Liver (tissue), 9 donors: ENCODE measurements around the gene SBK3. TPM values are rescaled to one million over a fixed set of nuclear protein-coding genes. Genes with fewer than 3 reads are reported as not detected.

Experiments
- DNase-seq: peaks from one replicate; pipeline ENCODE4 v3.0.0-alpha.2; 2017; ENCODE audit warnings: low spot score
- H3K27ac ChIP-seq, 2 donors: one replicate each; pipeline ENCODE4 v1.7.0; 2013; ENCODE audit warnings: inconsistent platforms in 2 of 2, low read length in 2 of 2, control low read depth in 1 of 2, low read depth in 1 of 2, mild to moderate bottlenecking in 1 of 2
- H3K27me3 ChIP-seq, 4 donors: one replicate each; pipeline versions ENCODE4 v1.6.1 to v1.7.0; 2013; ENCODE audit warnings: low read length in 3 of 4, inconsistent platforms in 1 of 4, mild to moderate bottlenecking in 1 of 4, moderate library complexity in 1 of 4; ENCODE audit not compliant: control insufficient read depth in 4 of 4, insufficient read depth in 4 of 4
- H3K36me3 ChIP-seq, 4 donors: one replicate each; pipeline versions ENCODE4 v1.6.1 to v1.7.0; 2013; ENCODE audit warnings: low read length in 3 of 4, mild to moderate bottlenecking in 3 of 4, low read depth in 1 of 4, moderate library complexity in 1 of 4; ENCODE audit not compliant: control insufficient read depth in 4 of 4, insufficient read depth in 3 of 4
- H3K4me1 ChIP-seq, 4 donors: one replicate each; pipeline versions ENCODE4 v1.6.1 to v1.7.0; 2013; ENCODE audit warnings: low read length in 3 of 4, mild to moderate bottlenecking in 3 of 4, moderate library complexity in 1 of 4; ENCODE audit not compliant: control insufficient read depth in 4 of 4, insufficient read depth in 4 of 4
- H3K4me3 ChIP-seq, 3 donors: one replicate each; pipeline versions ENCODE4 v1.6.1 to v1.7.0; 2013; ENCODE audit warnings: low read length in 3 of 3, control low read depth in 1 of 3, low read depth in 1 of 3, mild to moderate bottlenecking in 1 of 3
- H3K9ac ChIP-seq, 2 donors: one replicate each; pipeline ENCODE4 v1.7.0; 2013; ENCODE audit warnings: low read length in 2 of 2, mild to moderate bottlenecking in 2 of 2, moderate library complexity in 2 of 2, control low read depth in 1 of 2, low read depth in 1 of 2
- H3K9me3 ChIP-seq, 4 donors: one replicate each; pipeline versions ENCODE4 v1.6.1 to v1.7.0; 2013; ENCODE audit warnings: low read length in 3 of 4; ENCODE audit not compliant: control insufficient read depth in 4 of 4
- ATF3 ChIP-seq: IDR thresholded peaks from 2 replicates; pipeline ENCODE4 v1.6.1; 2016; ENCODE audit warnings: antibody characterized with exemption
- CTCF ChIP-seq: fragments of 150-350 bp; IDR thresholded peaks from 2 replicates; pipeline ENCODE4 v1.5.1; 2017; ENCODE audit warnings: improper control_type of control experiment, low read depth, low read length; ENCODE audit not compliant: missing input control
- EGR1 ChIP-seq, 2 donors: IDR thresholded peaks; 2 replicates each; pipeline ENCODE4 v1.6.1; 2016 to 2018; ENCODE audit warnings: antibody characterized with exemption in 2 of 2, low read depth in 2 of 2
- FOXA1 ChIP-seq: IDR thresholded peaks from 2 replicates; pipeline ENCODE4 v1.6.1; 2016; ENCODE audit warnings: antibody characterized with exemption
- FOXA2 ChIP-seq: IDR thresholded peaks from 2 replicates; pipeline ENCODE4 v1.6.1; 2016; ENCODE audit warnings: antibody characterized with exemption
- GABPA ChIP-seq, 2 donors: IDR thresholded peaks in 1 of 2; conservative IDR thresholded peaks in 1 of 2; 2 replicates each; pipeline ENCODE4 v1.6.1; 2016; ENCODE audit warnings: antibody characterized with exemption in 2 of 2, mild to moderate bottlenecking in 1 of 2, moderate library complexity in 1 of 2
- HNF4A ChIP-seq, 2 donors: conservative IDR thresholded peaks; 2 replicates each; pipeline ENCODE4 v1.6.1; 2016; ENCODE audit warnings: antibody characterized with exemption in 2 of 2, mild to moderate bottlenecking in 2 of 2
- HNF4G ChIP-seq: IDR thresholded peaks from 2 replicates; pipeline ENCODE4 v1.6.1; 2016; ENCODE audit warnings: antibody characterized with exemption
- JUND ChIP-seq, 2 donors: IDR thresholded peaks; 2 replicates each; pipeline ENCODE4 v1.6.1; 2016; ENCODE audit warnings: antibody characterized with exemption in 2 of 2
- MAX ChIP-seq: IDR thresholded peaks from 2 replicates; pipeline ENCODE4 v1.6.1; 2016; ENCODE audit warnings: antibody characterized with exemption
- NR2F2 ChIP-seq: IDR thresholded peaks from 2 replicates; pipeline ENCODE4 v1.6.1; 2016; ENCODE audit warnings: antibody characterized with exemption
- RAD21 ChIP-seq, 2 donors: IDR thresholded peaks; 2 replicates each; pipeline ENCODE4 v1.6.1; 2016; ENCODE audit warnings: antibody characterized with exemption in 2 of 2, mild to moderate bottlenecking in 2 of 2
- RXRA ChIP-seq, 2 donors: IDR thresholded peaks; 2 replicates each; pipeline ENCODE4 v1.6.1; 2017 to 2018; ENCODE audit warnings: antibody characterized with exemption in 2 of 2, mild to moderate bottlenecking in 1 of 2
- SP1 ChIP-seq: IDR thresholded peaks from 2 replicates; pipeline ENCODE4 v1.6.1; 2018; ENCODE audit warnings: antibody characterized with exemption, mild to moderate bottlenecking
- TAF1 ChIP-seq: conservative IDR thresholded peaks from 2 replicates; pipeline ENCODE4 v1.6.1; 2016; ENCODE audit warnings: antibody characterized with exemption, mild to moderate bottlenecking
- YY1 ChIP-seq: IDR thresholded peaks from 2 replicates; pipeline ENCODE4 v1.6.1; 2016; ENCODE audit warnings: antibody characterized with exemption, mild to moderate bottlenecking
- WGBS: extraction: QIAGEN DNeasy Blood & Tissue Kit; methylation state at CpG from one replicate; pipeline ENCODE4 v1.1.7; 2013; 5-methylcytosine and 5-hydroxymethylcytosine counted together
- polyA plus RNA-seq, 2 donors: library from polyadenylated mRNA; stranded (reverse) in 1 of 2; unstranded in 1 of 2; fragments of 200-250 nt in 1 of 2; fragments of >200 nt in 1 of 2; fragmentation: Nextera tagmentation in 1 of 2; extraction: Ambion mirVana in 1 of 2; gene quantifications; one replicate each; pipeline versions ENCODE4 v1.2.1 to v1.2.3, GENCODE V29; 2013 to 2015
- total RNA-seq, 2 donors: library from RNA; depleted of rRNA; stranded (reverse); fragments of >200 nt; gene quantifications; one replicate each; pipeline ENCODE4 v1.2.3, GENCODE V29; 2014
- TF ChIP-seq, protein P1 (sequence below): IDR thresholded peaks from 2 replicates; pipeline ENCODE4 v1.6.1; 2016; ENCODE audit warnings: antibody characterized with exemption, mild to moderate bottlenecking
- TF ChIP-seq, protein P2 (sequence below): IDR thresholded peaks from 2 replicates; pipeline ENCODE4 v1.6.1; 2016; ENCODE audit warnings: antibody characterized with exemption
- donor health status: healthy.
- donor health status: healthy.
- donor health status: healthy.
- donor health status: healthy.
- donor health status: healthy.

Gene SBK3
- total and polyA plus RNA-seq, 4 donors, result 0.03 TPM; not detected in 3

- Histone ChIP-seq H3K27me3 (no peaks in the 10 kb centered on the region), H3K4me3 (no peak overlapping the region), H3K9ac (no peak overlapping the region), H3K27ac (no peak overlapping the region), H3K4me1 (peaks cover 0 to 6% (median 3%) of the 10 kb centered on the region in 4 donors), H3K9me3 (no peaks in the 10 kb centered on the region), H3K36me3 (no peaks in the 10 kb centered on the region)
- TF ChIP-seq ATF3 (no peak), EGR1 (IDR thresholded peaks at IDR 0.05; ENCODE audit: low read depth in 2 of 2) (no peak), YY1 (no peak), RAD21 (IDR thresholded peaks at IDR 0.05) (no peak), HNF4A (conservative IDR thresholded peaks at IDR 0.05) (no peak), FOXA1 (no peak), NR2F2 (no peak), HNF4G (no peak), RXRA (IDR thresholded peaks at IDR 0.05) (no peak), CTCF (no peak), MAX (no peak), SP1 (no peak), TAF1 (no peak), GABPA (IDR thresholded peaks at IDR 0.05 in 1 of 2, conservative IDR thresholded peaks at IDR 0.05 in 1 of 2) (no peak), JUND (IDR thresholded peaks at IDR 0.05) (no peak), FOXA2 (no peak)
- TF ChIP-seq, protein P1, sequence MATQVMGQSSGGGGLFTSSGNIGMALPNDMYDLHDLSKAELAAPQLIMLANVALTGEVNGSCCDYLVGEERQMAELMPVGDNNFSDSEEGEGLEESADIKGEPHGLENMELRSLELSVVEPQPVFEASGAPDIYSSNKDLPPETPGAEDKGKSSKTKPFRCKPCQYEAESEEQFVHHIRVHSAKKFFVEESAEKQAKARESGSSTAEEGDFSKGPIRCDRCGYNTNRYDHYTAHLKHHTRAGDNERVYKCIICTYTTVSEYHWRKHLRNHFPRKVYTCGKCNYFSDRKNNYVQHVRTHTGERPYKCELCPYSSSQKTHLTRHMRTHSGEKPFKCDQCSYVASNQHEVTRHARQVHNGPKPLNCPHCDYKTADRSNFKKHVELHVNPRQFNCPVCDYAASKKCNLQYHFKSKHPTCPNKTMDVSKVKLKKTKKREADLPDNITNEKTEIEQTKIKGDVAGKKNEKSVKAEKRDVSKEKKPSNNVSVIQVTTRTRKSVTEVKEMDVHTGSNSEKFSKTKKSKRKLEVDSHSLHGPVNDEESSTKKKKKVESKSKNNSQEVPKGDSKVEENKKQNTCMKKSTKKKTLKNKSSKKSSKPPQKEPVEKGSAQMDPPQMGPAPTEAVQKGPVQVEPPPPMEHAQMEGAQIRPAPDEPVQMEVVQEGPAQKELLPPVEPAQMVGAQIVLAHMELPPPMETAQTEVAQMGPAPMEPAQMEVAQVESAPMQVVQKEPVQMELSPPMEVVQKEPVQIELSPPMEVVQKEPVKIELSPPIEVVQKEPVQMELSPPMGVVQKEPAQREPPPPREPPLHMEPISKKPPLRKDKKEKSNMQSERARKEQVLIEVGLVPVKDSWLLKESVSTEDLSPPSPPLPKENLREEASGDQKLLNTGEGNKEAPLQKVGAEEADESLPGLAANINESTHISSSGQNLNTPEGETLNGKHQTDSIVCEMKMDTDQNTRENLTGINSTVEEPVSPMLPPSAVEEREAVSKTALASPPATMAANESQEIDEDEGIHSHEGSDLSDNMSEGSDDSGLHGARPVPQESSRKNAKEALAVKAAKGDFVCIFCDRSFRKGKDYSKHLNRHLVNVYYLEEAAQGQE, result no peak
- TF ChIP-seq, protein P2, sequence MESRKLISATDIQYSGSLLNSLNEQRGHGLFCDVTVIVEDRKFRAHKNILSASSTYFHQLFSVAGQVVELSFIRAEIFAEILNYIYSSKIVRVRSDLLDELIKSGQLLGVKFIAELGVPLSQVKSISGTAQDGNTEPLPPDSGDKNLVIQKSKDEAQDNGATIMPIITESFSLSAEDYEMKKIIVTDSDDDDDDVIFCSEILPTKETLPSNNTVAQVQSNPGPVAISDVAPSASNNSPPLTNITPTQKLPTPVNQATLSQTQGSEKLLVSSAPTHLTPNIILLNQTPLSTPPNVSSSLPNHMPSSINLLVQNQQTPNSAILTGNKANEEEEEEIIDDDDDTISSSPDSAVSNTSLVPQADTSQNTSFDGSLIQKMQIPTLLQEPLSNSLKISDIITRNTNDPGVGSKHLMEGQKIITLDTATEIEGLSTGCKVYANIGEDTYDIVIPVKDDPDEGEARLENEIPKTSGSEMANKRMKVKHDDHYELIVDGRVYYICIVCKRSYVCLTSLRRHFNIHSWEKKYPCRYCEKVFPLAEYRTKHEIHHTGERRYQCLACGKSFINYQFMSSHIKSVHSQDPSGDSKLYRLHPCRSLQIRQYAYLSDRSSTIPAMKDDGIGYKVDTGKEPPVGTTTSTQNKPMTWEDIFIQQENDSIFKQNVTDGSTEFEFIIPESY, result no peak
- 29% methylated on average over 13 of the region's 13 CpGs for WGBS
- DNase-seq, result no peak
Observed at GRCh38 chr19:55504252-55504603, 41.1 kb downstream of the SBK3 start.
